NCI-H2171 treated with DMSO at 0.1 percent for 48 hours (cell line): Measurements from ENCODE around the gene PCCA.
"Not testable (repeated sequence)": the region's sequence is repeated elsewhere in the genome, so short reads cannot be mapped to it uniquely, and the experiment has no call there.

Experiments
- DNase-seq: peaks from one replicate; lab custom pipeline; 2025; lab: John Stamatoyannopoulos, UW

The PCCA gene

GRCh38 chr13:100362781-100363180 lies 273.9 kb downstream of the PCCA start:
- DNase-seq = no peak

GRCh38 chr13:100363285-100363711 lies 274.4 kb downstream of the PCCA start:
- peak; percentile 39 for DNase-seq

- no peak for DNase-seq
Measured at GRCh38 chr13:100363874-100364273, 275.0 kb downstream of the PCCA start.

- DNase-seq = no peak
Measured at GRCh38 chr13:100364591-100364990, 275.7 kb downstream of the PCCA start.

- DNase-seq = no peak
Measured at GRCh38 chr13:100365680-100366079, 276.8 kb downstream of the PCCA start.

- DNase-seq = no peak
Measured at GRCh38 chr13:100378533-100378932, 289.6 kb downstream of the PCCA start.

GRCh38 chr13:100381595-100382224 lies 292.8 kb downstream of the PCCA start:
- no peak for DNase-seq

GRCh38 chr13:100382785-100383184 lies 293.9 kb downstream of the PCCA start:
- no peak for DNase-seq

GRCh38 chr13:100387416-100387815 lies 298.5 kb downstream of the PCCA start:
- peak; percentile 41 for DNase-seq

GRCh38 chr13:100388150-100388549 lies 299.3 kb downstream of the PCCA start:
- not testable (repeated sequence) for DNase-seq

- no peak for DNase-seq
Measured at GRCh38 chr13:100388923-100389322, 300.0 kb downstream of the PCCA start.

- peak; percentile 16 for DNase-seq
Measured at GRCh38 chr13:100389617-100390016, 300.7 kb downstream of the PCCA start.

- peak; percentile 15 for DNase-seq
Measured at GRCh38 chr13:100392709-100393630, 304.1 kb downstream of the PCCA start.

GRCh38 chr13:100394005-100394695 lies 305.3 kb downstream of the PCCA start:
- DNase-seq = no peak

GRCh38 chr13:100395698-100396373 lies 306.9 kb downstream of the PCCA start:
- no peak for DNase-seq

- DNase-seq = no peak
Measured at GRCh38 chr13:100396776-100397175, 307.9 kb downstream of the PCCA start.

- no peak for DNase-seq
Measured at GRCh38 chr13:100397627-100398026, 308.7 kb downstream of the PCCA start.

GRCh38 chr13:100398360-100398759 lies 309.5 kb downstream of the PCCA start:
- DNase-seq = no peak

- peak; percentile 83 for DNase-seq
Measured at GRCh38 chr13:100399455-100399854, 310.6 kb downstream of the PCCA start.

GRCh38 chr13:100403675-100404074 lies 314.8 kb downstream of the PCCA start:
- no peak for DNase-seq

- no peak for DNase-seq
Measured at GRCh38 chr13:100409132-100409531, 320.2 kb downstream of the PCCA start.

GRCh38 chr13:100423375-100423774 lies 334.5 kb downstream of the PCCA start:
- no peak for DNase-seq
